ENCODE data around the gene LIMS2.
A peak's percentile ranks its signal among the peaks of the same experiment; 100 is the strongest.

The LIMS2 gene, protein sequence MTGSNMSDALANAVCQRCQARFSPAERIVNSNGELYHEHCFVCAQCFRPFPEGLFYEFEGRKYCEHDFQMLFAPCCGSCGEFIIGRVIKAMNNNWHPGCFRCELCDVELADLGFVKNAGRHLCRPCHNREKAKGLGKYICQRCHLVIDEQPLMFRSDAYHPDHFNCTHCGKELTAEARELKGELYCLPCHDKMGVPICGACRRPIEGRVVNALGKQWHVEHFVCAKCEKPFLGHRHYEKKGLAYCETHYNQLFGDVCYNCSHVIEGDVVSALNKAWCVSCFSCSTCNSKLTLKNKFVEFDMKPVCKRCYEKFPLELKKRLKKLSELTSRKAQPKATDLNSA

DNA sequence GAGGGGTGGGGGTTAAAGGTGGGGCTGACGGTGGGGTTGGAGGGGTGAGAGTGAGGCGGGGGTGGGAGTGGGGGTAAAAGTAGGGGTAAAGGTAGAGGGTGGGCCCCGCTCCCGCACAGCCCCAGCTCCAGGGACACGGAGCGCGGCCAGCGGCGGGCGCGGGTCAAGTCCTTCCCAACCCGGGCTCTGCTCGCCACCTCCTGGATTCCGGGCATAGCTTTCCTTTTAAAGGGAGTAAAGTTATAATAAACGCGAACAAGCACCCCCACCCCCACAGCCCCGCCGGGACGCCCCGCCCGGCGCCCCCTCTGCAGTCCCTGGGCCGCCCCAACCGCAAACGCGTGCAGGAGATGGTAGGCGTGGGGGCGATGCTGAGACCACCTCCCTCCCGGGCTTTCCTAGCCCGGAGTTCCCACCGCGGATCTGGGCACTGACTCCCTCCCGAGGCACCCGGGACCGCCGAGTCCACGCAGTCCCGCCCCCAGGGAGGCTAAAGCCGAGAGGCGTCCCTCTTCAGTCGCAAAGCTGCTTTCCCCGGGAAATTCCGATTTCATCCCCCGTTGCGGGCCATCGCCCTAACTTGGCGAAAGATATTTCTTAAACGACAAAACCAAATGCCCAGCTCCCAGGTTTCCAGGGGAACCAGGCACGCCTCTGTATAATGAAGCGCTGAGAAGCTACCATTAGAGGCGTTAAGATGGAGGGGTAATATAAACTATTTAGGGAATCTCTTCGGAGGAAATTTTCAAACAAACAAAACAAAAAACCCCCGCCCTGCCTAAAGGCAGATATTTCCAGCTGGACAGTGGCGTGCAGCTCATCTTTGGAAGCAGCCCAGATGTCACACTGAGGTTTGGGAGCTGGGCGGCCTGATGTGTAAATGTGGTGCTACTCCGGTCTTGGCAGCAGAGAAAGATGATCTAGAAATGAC is at the start of gene LIMS2:
Gene LIMS2 (minus strand): TSS at position 200 of the 931 bp plus-strand sequence. CDS start 506 bp downstream, outside the sequence.
- no peak for DNase-seq

DNA sequence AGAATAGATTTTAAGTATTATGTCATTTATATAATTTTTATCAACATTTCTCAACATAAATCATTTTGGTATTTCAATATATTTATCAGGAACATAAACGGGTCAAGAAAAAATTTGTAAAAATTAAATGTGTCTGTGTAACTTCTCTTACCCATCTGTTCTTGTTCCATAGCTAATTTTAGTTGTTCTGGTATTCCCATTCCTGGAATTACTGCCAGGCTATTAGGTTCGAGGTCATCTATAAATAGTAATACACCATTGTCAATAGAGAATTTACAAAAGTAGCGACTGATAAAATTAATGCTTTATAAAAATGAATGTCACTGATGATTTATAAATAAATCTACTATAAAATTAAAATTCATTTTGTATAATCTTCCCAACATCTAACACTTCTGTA is 47.5 kb upstream of the LIMS2 start:
- no peak for DNase-seq

DNA sequence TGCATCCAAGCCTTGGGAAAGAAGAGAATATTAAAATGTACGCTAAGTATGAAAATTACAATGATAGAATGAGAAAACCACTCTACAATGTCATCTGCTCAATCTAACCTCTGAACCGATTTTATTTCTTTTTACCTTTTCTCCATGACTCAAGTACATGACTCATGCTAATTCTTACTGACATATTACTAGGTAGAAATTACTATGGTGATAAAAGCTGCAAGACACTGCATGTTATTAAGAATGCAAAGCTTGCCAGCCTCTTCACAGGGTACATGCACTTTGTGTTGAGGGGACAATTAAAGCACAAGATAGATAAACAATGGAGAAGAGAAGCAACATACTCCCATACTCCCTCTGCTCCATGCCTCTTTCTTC is 46.6 kb upstream of the LIMS2 start:
- no peak for DNase-seq

DNA sequence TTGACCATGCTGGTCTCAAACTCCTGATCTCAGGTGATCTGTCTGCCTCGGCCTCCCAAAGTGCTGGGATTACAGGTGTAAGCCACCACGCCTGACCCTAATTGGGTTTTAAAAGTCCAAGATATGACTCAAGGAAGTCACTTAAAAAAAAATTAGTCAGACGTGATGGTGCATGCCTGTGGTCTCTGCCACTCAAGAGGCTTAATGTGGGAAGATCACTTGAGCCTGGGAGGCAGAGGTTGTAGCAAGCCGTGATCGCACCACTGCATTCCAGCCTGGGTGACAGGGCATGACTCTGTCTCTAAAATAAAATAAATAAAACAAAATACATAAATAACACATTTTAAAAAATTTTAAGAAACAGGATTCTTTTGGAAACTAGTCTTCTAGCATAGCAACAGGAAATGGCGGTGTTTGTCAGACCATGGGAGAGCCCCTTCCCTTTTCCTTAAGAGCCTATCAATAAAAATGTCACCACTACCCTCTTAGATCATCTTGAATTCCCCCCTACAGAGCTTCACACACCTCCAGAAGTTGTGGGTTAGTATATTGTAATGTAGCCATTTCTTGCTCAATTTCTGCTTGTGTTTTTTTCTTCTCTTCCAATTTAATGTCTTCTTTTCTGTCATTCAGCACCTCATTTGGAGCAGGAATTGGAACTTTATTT is 46.1 kb upstream of the LIMS2 start:
- no peak for DNase-seq

DNA sequence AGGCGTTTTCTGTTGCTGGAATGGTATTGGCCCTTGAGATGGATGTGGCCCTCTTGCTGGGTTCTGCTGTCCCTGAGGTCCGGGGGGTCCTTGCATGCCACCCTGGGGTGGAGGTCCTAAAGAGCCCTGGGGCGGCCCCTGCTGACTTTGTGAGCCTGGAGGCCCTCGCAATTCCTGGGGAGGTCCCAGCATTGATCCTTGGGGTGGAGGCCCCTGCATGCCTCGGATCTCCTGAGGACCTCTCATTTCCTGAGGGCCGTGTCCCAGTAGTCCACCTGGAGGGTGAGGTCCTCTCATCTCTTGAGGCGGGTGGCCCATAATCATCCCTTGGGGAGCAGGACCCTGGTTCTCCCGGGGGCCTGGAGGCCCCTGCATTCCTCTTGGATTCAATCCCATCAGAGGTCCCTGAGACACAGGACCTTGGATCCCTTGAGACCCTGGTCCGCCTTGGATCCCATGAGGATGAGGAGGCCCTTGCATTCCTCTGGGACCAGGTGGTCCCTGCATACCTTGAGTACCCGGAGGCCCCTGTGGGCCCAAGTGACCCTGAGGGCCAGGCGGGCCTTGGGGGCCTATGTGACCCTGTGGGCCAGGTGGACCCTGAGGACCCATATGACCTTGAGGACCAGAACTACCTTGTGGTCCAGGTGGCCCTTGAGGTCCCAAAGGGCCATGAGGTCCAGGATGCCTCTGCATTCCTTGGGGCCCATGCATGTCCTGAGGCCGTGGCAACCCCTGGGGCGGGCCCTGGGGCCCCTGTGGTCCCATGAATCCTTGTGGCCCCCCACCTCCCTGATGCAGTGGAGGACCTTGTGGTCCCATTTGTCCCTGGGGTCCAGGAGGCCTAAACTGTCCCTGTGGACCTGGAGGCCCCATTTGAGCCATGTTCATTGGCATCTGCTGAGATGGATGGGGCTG is 44.2 kb upstream of the LIMS2 start:
- DNase-seq, result no peak

DNA sequence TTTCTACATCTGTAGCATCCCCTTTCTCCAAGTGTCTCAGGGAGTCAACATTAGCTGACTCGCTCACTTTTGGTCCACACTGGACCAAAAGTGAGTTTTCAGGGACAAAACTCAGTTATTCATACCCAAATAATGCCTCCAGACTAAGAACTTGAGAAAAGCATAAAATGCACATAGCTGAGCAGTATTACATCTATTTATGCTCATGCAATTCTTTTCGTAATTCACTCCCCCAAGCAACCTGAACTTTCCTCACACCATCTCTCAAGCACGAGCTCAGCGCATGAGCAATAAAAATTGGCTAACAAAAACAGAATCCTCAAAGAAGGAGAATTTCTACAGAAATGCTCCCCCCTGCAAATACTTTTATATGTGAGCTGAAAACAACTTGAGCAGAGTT is 42.9 kb upstream of the LIMS2 start:
- DNase-seq, result no peak

DNA sequence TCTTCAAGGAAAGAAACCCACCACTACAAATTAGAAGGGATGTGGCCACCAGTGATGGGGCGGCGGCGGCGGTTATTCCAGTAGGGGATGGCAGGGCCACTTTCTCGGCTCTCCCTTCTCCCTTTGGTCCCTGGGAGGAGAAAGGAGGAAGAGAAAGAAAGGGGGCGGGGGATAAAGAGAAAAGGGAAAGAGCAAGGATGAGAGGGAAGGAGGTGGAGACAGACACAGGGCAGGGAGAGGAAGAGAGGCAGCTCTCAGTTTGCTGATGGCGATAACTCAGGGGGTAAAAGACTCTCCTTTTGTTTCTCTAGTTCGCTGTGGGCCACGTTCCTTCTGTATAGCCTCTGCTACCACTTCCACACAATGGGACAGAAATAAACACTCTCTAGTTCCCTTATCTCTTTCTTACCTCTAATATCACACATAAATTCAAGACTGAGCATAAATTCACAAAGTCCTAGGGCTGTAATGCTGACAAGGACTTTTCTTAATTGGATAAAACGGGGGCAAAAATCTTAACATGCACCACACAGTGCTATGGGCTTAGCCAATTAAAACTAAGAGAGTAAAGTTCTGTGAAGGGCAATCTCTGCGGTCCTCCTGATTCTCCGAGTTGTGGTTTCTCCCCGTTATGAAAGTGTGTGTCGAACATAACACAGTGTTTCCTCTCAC is 40.6 kb upstream of the LIMS2 start:
- DNase-seq, result no peak

DNA sequence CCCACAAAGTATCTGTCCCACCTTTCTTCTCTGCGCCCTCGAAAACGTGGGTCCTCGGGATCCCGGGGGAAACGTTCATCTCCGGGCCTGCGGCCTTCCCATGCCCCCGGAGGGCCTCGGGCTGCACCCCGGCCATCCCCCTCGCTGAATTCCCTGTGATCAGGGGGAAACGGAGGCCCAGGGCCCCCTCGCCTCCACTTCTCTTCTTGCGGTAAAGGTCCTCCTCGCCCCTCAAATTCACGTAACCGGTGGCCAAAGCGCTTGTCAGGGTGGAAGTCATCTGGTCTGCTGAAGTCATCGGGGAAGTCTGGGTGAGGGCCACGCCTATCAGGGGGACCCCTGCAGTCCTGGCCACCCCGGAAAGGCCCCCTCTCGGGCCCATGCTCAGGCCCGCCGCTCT is 38.2 kb upstream of the LIMS2 start:
- no peak for DNase-seq

DNA sequence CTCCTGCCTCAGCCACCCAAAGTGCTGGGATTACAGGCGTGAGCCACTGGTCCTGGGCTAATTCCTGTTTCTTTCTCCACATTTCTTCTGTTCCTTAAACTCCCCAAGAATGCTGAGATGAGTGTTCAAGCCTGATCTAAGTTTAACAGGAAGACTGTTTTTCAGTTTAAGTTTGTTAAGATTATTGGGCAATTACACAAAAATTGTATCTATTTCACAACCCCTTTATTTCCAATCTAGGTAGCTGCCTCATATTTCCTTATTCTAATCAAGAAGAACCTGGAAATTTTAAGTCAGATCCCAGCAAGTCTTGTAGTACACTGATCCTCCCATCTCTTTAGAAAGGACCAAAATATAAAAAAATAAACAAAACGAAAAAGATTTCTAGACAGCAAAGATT is 37.7 kb upstream of the LIMS2 start:
- DNase-seq, result no peak

DNA sequence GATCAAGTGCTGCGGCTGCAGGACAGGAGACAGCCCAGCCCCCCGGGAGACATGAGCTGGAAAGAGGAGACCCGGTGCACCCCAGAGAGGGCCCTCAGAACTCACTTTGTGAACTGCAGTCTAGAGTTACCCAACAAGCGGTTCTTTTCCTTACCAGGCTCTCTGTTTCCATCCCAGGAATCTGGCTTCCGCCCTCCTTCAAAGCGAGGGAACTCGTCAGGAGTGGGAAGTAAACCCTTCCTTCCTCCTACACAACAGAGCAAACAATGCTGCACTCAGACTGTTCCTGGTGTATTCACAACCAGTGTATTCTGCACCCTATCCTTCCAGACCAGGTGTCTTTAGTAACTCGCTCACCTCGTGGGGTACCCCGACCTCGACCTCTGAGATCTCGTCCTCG is 34.0 kb upstream of the LIMS2 start:
- no peak for DNase-seq

DNA sequence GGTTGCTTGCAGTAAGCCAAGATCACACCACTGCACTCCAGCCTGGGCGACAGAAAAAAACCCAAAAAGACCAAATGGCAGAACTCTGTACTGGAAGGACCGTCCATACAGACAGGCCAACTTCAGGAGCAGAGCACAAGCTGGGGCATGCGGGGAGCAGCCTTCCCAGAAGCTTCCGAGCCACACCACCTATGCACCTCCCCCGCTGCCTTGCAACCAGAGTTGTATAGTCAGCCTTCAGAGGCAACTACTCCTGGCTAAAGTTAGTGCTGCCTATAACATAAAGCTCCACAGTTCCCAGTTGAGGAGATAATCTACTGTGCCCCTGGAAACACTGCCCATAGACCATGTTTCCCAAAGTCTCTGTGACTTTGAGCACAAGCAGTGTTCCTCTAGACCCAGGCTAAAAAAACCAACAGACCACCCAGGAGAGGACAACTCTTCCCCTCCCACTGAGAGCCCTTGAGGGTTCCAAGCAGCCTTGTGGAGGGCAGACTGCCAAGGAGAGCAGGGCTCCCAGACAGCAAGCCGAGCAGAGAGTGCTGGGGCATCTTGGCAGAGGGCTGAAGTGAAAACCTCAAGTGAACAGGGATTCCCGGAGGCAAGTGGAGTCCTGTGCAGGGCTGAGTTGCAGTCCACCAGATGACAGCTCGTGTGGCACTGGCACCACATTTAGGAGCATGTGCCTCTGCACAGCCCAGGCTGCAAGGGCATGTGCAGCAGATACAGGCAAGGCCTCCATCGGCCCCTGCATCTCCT is 32.7 kb upstream of the LIMS2 start:
- DNase-seq, result no peak

DNA sequence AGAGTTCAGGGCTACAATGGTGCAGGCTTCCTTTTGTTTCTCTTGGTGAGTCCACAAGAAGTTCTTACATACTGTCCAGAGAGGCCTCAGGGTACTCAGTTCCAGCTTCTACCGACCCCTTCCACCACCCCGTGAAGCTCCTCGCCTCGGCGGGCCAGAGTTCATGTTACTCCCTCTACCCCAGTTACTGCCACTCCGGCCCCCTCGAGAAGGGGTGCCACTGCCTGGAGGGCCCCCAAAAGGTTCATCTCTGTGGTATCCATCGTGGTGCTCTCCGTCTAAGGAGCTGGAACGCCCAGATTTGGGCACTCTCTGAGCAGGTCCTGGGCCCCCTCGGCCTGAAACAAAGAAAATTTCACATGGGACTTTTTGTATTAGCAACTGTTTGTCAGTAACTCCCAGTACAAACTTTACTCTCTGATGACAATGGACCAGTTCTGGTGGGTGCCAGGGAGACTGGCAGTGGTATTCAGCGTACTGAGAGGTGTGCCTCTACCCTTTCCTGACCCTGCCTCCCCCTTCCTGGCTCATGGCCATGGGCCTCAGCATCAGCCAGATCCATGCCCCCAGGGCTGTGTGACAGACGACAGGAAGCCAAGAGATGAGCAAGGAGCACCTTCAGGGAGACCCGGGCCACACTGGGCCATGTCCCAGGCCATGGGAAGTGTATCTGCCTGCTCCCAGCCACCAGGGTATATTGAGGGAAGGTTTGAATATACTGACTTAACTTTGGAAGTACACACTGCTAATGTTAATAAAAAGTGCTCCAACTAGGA is 31.1 kb upstream of the LIMS2 start:
- DNase-seq, result no peak

DNA sequence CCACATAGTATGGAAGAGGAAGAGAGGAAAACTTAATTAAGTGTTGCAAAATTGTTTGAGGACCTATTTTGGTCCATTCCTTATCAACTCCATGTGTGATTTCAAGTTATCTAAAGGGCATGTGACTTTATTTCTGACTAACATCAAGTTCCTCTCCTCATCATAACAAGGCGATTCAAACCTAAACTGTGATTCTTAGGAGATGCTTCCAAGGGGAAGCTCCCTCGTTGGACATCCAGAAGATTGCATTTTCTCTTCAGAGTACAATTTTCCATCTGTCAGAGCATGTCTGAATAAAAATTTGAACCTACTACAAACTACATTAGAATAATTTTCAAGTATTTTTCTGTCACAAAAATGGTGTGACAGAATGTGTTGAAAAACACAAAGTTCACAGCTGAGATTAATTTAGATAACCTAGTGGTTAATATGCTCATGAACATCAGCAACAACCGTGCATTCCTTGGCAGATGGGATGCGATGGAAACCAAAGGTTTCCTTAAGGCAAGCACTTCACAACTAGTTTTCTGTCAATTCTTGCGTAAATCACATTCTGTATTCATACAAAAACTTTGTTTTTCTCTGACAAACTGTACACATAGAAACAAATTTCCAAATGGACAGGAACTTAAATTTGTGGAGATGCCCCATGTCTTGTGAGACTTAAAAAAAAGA is 30.2 kb upstream of the LIMS2 start:
- no peak for DNase-seq

DNA sequence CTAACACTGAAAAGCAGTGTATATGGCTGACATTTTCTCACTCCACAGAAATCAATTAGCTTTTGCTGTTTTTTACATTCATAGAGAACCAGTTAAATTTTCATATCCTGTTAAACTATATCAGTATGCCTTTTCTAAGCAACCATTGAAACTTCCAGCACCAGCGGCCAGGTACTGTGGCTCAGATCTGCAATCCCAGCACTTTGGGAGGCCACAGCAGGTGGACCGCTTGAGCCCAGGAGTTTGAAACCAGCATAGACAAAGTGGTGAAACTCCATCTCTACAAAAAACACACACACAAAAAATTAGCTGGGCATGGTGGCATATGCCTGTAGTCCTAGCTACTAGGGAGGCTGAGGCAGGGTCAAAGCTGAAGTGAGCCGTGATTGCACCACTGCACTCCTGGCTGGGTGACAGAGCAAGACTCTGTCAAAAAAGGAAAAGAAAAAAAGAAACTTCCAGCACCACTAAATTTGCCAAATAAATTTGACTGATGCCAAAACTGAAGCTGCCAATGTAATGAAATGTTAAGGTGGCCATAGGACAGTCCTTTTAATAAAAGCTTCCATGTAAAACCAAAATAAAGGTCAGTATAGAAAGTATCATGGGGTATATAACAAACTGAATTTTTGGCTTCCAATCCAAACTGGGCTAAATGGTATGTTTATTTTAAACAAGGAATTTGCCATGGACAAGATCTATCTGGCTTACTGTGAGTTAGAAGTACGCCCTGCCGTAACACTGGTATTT is 29.5 kb upstream of the LIMS2 start:
- DNase-seq, result no peak

DNA sequence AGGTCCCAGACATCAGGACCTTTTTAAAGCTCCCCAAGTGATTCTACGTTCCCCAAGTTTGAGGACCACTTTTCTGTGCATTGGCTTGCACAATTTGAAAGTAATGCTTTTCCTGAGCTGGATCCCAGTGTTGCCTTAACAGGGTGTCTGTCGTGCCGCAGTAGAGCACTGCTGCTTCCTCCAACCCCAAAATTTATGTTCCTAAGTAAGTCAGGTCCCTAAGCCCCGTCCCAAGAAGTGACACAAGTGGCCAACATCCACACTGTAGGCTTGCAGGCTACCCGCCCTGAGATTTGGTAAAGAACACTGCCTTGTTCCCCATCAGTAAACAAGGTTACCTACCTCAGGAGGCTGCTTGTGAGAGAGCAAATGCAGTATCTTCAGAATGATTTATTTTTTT is 28.0 kb upstream of the LIMS2 start:
- DNase-seq, result no peak

DNA sequence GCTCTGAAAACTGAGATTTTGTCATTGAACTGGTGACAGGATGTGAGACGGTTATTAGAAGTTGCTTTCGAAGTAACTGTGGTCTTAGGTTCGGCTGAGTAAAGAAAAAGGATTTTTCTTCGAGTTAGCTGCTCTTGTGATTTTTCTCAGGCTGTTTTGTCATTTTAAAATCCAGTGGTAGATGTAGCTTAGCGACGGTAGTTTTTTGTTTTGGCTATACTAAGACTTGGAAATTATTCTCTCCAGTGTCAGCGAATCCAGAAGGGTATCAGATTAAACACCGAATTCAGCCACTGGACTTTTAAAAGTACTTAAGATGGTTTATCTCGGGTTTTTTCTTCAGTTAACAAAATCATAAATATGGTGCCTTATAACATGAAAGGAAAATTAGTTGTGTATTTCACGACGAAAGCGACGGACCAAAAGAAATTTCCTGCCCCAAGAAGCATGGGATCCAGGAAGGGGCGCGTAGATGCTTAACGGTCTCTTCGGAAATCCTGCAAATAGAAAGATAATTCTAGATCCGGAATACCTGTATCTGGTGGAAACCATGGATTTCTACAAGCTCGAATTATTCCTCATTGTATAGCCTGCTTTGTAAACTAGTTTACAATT is 27.2 kb upstream of the LIMS2 start:
- no peak for DNase-seq

DNA sequence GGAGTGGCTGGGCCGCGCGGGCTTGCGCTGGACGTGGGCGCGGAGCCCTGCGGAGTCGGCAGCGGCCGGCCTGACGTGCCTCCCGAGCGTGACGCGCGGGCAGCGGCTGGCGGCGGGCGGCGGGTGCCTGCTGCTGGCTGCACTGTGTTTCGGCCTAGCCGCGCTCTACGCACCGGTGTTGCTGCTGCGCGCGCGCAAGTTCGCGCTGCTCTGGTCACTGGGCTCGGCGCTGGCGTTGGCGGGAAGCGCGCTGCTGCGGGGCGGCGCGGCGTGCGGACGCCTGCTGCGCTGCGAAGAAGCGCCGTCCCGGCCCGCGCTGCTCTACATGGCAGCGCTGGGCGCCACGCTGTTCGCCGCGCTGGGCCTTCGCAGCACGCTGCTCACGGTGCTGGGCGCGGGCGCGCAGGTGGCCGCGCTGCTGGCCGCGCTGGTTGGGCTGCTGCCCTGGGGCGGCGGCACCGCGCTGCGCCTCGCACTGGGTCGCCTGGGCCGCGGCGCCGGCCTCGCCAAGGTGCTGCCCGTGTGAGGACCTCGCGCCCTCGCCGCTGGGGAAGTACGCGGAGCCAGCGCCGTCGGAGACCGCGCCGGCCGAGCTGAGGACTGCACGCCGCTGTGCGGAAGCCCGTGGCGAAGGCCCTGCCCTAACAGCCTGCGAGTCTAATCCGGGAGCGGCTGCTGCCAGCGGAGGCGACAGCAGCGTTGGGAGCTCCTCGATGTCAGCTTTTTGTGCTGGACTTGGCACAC is 26.5 kb upstream of the LIMS2 start:
- no peak for DNase-seq

DNA sequence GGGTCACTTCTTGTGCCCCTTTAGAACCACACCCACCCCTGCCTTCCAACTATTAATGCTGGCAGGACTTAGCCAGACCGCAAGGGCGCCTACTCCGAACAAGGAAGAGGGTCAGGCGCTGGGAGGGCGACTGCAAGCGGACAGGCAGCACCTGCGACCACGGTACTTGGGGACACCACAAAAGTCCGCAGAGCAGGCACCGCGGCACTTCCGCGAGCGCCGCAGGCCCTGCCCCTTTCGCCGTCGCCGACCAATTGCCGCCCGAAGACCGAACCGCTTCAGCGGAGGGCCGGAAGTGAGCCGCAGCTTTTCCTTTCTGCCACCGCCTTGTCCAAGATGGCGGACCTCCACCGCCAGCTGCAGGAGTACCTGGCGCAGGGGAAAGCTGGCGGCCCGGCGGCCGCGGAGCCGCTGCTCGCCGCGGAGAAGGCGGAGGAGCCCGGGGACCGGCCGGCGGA is 25.9 kb upstream of the LIMS2 start, which contains the start of gene SFT2D3:
Gene SFT2D3 (plus strand): TSS at position 305 of the 458 bp plus-strand sequence. CDS start 32 bp downstream, at position 337.
- DNase-seq, result peak; percentile 32
